ENCODE results near the gene SLC12A8.

Gene SLC12A8

GRCh38 chr3:125186261-125186787 lies 26.2 kb downstream of the SLC12A8 start:
- DNase-seq = peak in 1 of 2 experiments; percentile 10

- DNase-seq = peak in 1 of 2 experiments; percentile 18
Measured at GRCh38 chr3:125185805-125186204, 26.7 kb downstream of the SLC12A8 start.

- DNase-seq = no peak
Measured at GRCh38 chr3:125179884-125180240, 32.7 kb downstream of the SLC12A8 start.

- no peak for DNase-seq
Measured at GRCh38 chr3:125179143-125179883, 33.2 kb downstream of the SLC12A8 start.

GRCh38 chr3:125177746-125178145 lies 34.8 kb downstream of the SLC12A8 start:
- no peak for DNase-seq

- DNase-seq = no peak
Measured at GRCh38 chr3:125175295-125176078, 37.1 kb downstream of the SLC12A8 start.

- no peak for DNase-seq
Measured at GRCh38 chr3:125172346-125172745, 40.2 kb downstream of the SLC12A8 start.

GRCh38 chr3:125168711-125169393 lies 43.7 kb downstream of the SLC12A8 start:
- DNase-seq = no peak

- DNase-seq = no peak
Measured at GRCh38 chr3:125166599-125167136, 45.9 kb downstream of the SLC12A8 start.

- no peak for DNase-seq
Measured at GRCh38 chr3:125165948-125166553, 46.5 kb downstream of the SLC12A8 start.

GRCh38 chr3:125165189-125165947 lies 47.2 kb downstream of the SLC12A8 start:
- DNase-seq = no peak

- peak; percentile 25 to 32 for DNase-seq
Measured at GRCh38 chr3:125163739-125164601, 48.6 kb downstream of the SLC12A8 start.

GRCh38 chr3:125161607-125162219 lies 50.8 kb downstream of the SLC12A8 start:
- DNase-seq = no peak

GRCh38 chr3:125160606-125161371 lies 51.8 kb downstream of the SLC12A8 start:
- DNase-seq = no peak

GRCh38 chr3:125157183-125157582 lies 55.4 kb downstream of the SLC12A8 start:
- DNase-seq = no peak

- DNase-seq = peak in 1 of 2 experiments; percentile 7
Measured at GRCh38 chr3:125156456-125156855, 56.1 kb downstream of the SLC12A8 start.

GRCh38 chr3:125154800-125155269 lies 57.7 kb downstream of the SLC12A8 start:
- DNase-seq = no peak

GRCh38 chr3:125154110-125154509 lies 58.4 kb downstream of the SLC12A8 start:
- DNase-seq = no peak

- no peak for DNase-seq
Measured at GRCh38 chr3:125152951-125153350, 59.6 kb downstream of the SLC12A8 start.
